ENCODE results near the gene MAGI2. TPM values are rescaled to one million over a fixed set of nuclear protein-coding genes. Genes with fewer than 3 reads are reported as not detected.

The MAGI2 gene
- total RNA-seq, 1 experiment from 2014 or later = 0.25 TPM

- intact Hi-C loops (cut with micrococcal nuclease; ENCODE audit: unreplicated experiment) = no loop called here
- H3K4me1 ChIP-seq = peaks cover 8% of the 10 kb centered on the region
- H3K9me3 ChIP-seq = no peaks in the 10 kb centered on the region
- Mint-ChIP-seq H3K36me3 (ENCODE audit: insufficient read depth, unreplicated experiment) (no peaks in the 10 kb centered on the region), H3K4me3 (ENCODE audit: unreplicated experiment) (no peak overlapping the region), H3K4me1 (ENCODE audit: low read depth, unreplicated experiment) (peaks cover 18% of the 10 kb centered on the region), H3K27me3 (ENCODE audit: insufficient read depth, unreplicated experiment) (no peaks in the 10 kb centered on the region), H3K27ac (ENCODE audit: unreplicated experiment) (no peak overlapping the region), H3K9me3 (ENCODE audit: unreplicated experiment) (no peaks in the 10 kb centered on the region)
- ChIA-PET CTCF (no interaction called here), POLR2A (no interaction called here)
- no peak overlapping the region for H3K4me3 ChIP-seq (ENCODE audit: low read depth, low read length)
- TF ChIP-seq CTCF (IDR thresholded peaks at IDR 0.05; ENCODE audit: insufficient read depth in 1 of 2, low read depth in 1 of 2, low read length in 1 of 2, severe bottlenecking in 1 of 2, unreplicated experiment in 1 of 2) = no peak
- DNase-seq = no peak
- BruUV-seq (replicated peaks) = no TSS peak
- no peaks in the 10 kb centered on the region for H3K27me3 ChIP-seq (replicated peaks; ENCODE audit: control insufficient read depth, insufficient read depth, low read length)
- H3K36me3 ChIP-seq (ENCODE audit: control insufficient read depth, insufficient read depth, low read length) = no peaks in the 10 kb centered on the region
These were observed 1467.5 kb downstream of the MAGI2 start for GRCh38 chr7:77985974-77986339.

GRCh38 chr7:77985232-77985973 is 1468.1 kb downstream of the MAGI2 start:
- intact Hi-C loops (cut with micrococcal nuclease; ENCODE audit: unreplicated experiment) = no loop called here
- H3K4me3 Mint-ChIP-seq (ENCODE audit: unreplicated experiment) = no peak overlapping the region
- peaks cover 18% of the 10 kb centered on the region for H3K4me1 Mint-ChIP-seq (ENCODE audit: low read depth, unreplicated experiment)
- Histone ChIP-seq H3K36me3 (ENCODE audit: control insufficient read depth, insufficient read depth, low read length) (no peaks in the 10 kb centered on the region), H3K27me3 (replicated peaks; ENCODE audit: control insufficient read depth, insufficient read depth, low read length) (no peaks in the 10 kb centered on the region), H3K4me1 (peaks cover 8% of the 10 kb centered on the region), H3K9me3 (no peaks in the 10 kb centered on the region), H3K4me3 (ENCODE audit: low read depth, low read length) (no peak overlapping the region)
- CTCF ChIA-PET = no interaction called here
- no peaks in the 10 kb centered on the region for H3K27me3 Mint-ChIP-seq (ENCODE audit: insufficient read depth, unreplicated experiment)
- no peaks in the 10 kb centered on the region for H3K36me3 Mint-ChIP-seq (ENCODE audit: insufficient read depth, unreplicated experiment)
- TF ChIP-seq CTCF (IDR thresholded peaks at IDR 0.05; ENCODE audit: insufficient read depth in 1 of 2, low read depth in 1 of 2, low read length in 1 of 2, severe bottlenecking in 1 of 2, unreplicated experiment in 1 of 2) = no peak
- POLR2A ChIA-PET = no interaction called here
- no peak for DNase-seq
- no peak overlapping the region for H3K27ac Mint-ChIP-seq (ENCODE audit: unreplicated experiment)
- H3K9me3 Mint-ChIP-seq (ENCODE audit: unreplicated experiment) = no peaks in the 10 kb centered on the region
- no TSS peak for BruUV-seq (replicated peaks)

GRCh38 chr7:77983973-77984372 is 1469.5 kb downstream of the MAGI2 start:
- Mint-ChIP-seq H3K4me3 (ENCODE audit: unreplicated experiment) (no peak overlapping the region), H3K27me3 (ENCODE audit: insufficient read depth, unreplicated experiment) (no peaks in the 10 kb centered on the region), H3K4me1 (ENCODE audit: low read depth, unreplicated experiment) (peaks cover 10% of the 10 kb centered on the region), H3K27ac (ENCODE audit: unreplicated experiment) (no peak overlapping the region), H3K36me3 (ENCODE audit: insufficient read depth, unreplicated experiment) (no peaks in the 10 kb centered on the region), H3K9me3 (ENCODE audit: unreplicated experiment) (no peaks in the 10 kb centered on the region)
- intact Hi-C loops (cut with micrococcal nuclease; ENCODE audit: unreplicated experiment) = no loop called here
- no peaks in the 10 kb centered on the region for H3K27me3 ChIP-seq (replicated peaks; ENCODE audit: control insufficient read depth, insufficient read depth, low read length)
- no peak overlapping the region for H3K4me3 ChIP-seq (ENCODE audit: low read depth, low read length)
- ChIA-PET CTCF (no interaction called here), POLR2A (no interaction called here)
- H3K9me3 ChIP-seq = no peaks in the 10 kb centered on the region
- no peak for DNase-seq
- no peaks in the 10 kb centered on the region for H3K4me1 ChIP-seq
- no TSS peak for BruUV-seq (replicated peaks)
- no peaks in the 10 kb centered on the region for H3K36me3 ChIP-seq (ENCODE audit: control insufficient read depth, insufficient read depth, low read length)
- no peak for TF ChIP-seq CTCF (IDR thresholded peaks at IDR 0.05; ENCODE audit: insufficient read depth in 1 of 2, low read depth in 1 of 2, low read length in 1 of 2, severe bottlenecking in 1 of 2, unreplicated experiment in 1 of 2)
